ENCODE measurements around the gene FAM199X.

DNA sequence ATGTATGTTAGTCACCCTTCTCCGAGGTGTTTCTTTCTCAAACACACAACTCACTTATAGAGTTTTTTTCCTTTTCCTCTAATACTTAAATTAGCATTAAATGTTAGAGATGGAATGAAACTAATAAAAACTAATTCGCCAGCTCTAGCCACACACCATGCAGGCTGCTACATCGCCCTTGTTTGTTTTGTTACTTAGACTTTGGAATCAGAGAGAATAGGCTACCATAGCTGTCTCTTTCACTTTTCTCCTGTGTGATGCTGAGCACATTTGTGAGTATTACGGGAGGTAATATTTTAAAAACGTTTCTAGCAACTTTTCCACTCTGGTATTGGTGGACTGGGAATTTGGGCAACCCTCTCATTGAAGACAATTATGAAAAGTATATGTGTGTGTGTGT, 44.9 kb downstream of the FAM199X start:
- TF ChIP-seq POLR2A (IDR thresholded peaks at IDR 0.05; ENCODE audit: low read depth, low read length): no peak
- TF ChIP-seq CTCF (IDR thresholded peaks at IDR 0.05; ENCODE audit: extremely low read depth in 1 of 2, insufficient read depth in 1 of 2, low read depth in 1 of 2, low read length in 2 of 2): no peak
- TF ChIP-seq MYC (IDR thresholded peaks at IDR 0.05; ENCODE audit: low read depth, low read length): no peak
- TF ChIP-seq POLR2AphosphoS5 (IDR thresholded peaks at IDR 0.05; ENCODE audit: insufficient read depth, low read depth, low read length): no peak
- TF ChIP-seq JUN (IDR thresholded peaks at IDR 0.05; ENCODE audit: borderline replicate concordance, insufficient read depth, insufficient read length, low read depth): no peak
- TF ChIP-seq FOS (IDR thresholded peaks at IDR 0.05; ENCODE audit: borderline replicate concordance, insufficient read depth, low read length): no peak
- no peak for TF ChIP-seq MAX (IDR thresholded peaks at IDR 0.05; ENCODE audit: insufficient read depth, insufficient read length)
- TF ChIP-seq EZH2 (IDR thresholded peaks at IDR 0.05; ENCODE audit: borderline replicate concordance, low read depth, low read length, severe bottlenecking): no peak
